HEK293 (cell line): Measurements from ENCODE around the gene CD9.
A peak's percentile ranks its signal among the peaks of the same experiment; 100 is the strongest.

Source experiments
- GLI2 ChIP-seq: fragments of 450-650 bp; formaldehyde crosslinking; IDR thresholded peaks from 2 replicates; pipeline ENCODE4; 2017; ENCODE audit warnings: missing biosample characterization, missing genetic modification characterization, low read depth, borderline replicate concordance
- GLI4 ChIP-seq: fragments of 450-650 bp; formaldehyde crosslinking; IDR thresholded peaks from 2 replicates; pipeline ENCODE4 v1.5.1; 2016; ENCODE audit warnings: missing biosample characterization, missing genetic modification characterization
- INSM2 ChIP-seq: fragments of 450-650 bp; formaldehyde crosslinking; IDR thresholded peaks from 2 replicates; pipeline ENCODE4 v1.5.1; 2016; ENCODE audit warnings: missing biosample characterization, missing genetic modification characterization
- OSR2 ChIP-seq: fragments of 450-650 bp; formaldehyde crosslinking; IDR thresholded peaks from 2 replicates; pipeline ENCODE4 v1.5.1; 2016; ENCODE audit warnings: missing biosample characterization, missing genetic modification characterization
- SALL2 ChIP-seq: fragments of 450-650 bp; formaldehyde crosslinking; IDR thresholded peaks from 2 replicates; pipeline ENCODE4 v1.5.0; 2017; ENCODE audit warnings: missing biosample characterization, mild to moderate bottlenecking, missing genetic modification characterization, borderline replicate concordance
- SP7 ChIP-seq: fragments of 450-650 bp; formaldehyde crosslinking; IDR thresholded peaks from 2 replicates; pipeline ENCODE4 v1.5.1; 2016; ENCODE audit warnings: missing biosample characterization, missing genetic modification characterization
- TRIM28 ChIP-seq: IDR thresholded peaks from 2 replicates; pipeline ENCODE4 v1.6.1; 2011; ENCODE audit warnings: low read length, control low read depth, borderline replicate concordance
- YY1 ChIP-seq: fragments of 450-650 bp; formaldehyde crosslinking; IDR thresholded peaks from 2 replicates; pipeline ENCODE4 v1.5.1; 2018; ENCODE audit warnings: missing biosample characterization, missing genetic modification characterization
- ZBTB1 ChIP-seq: fragments of 450-650 bp; formaldehyde crosslinking; IDR thresholded peaks from 2 replicates; pipeline ENCODE4 v1.5.1; 2016; ENCODE audit warnings: missing biosample characterization, missing genetic modification characterization
- ZBTB8A ChIP-seq: fragments of 450-650 bp; formaldehyde crosslinking; IDR thresholded peaks from 2 replicates; pipeline ENCODE4 v1.5.1; 2016; ENCODE audit warnings: missing biosample characterization, missing genetic modification characterization
- ZNF169 ChIP-seq: fragments of 450-650 bp; formaldehyde crosslinking; IDR thresholded peaks from 2 replicates; pipeline ENCODE4 v1.5.1; 2016; ENCODE audit warnings: missing biosample characterization, missing genetic modification characterization
- ZNF404 ChIP-seq: fragments of 450-650 bp; formaldehyde crosslinking; IDR thresholded peaks from 2 replicates; pipeline ENCODE4 v1.5.1; 2017; ENCODE audit warnings: missing biosample characterization, missing genetic modification characterization
- ZNF768 ChIP-seq: fragments of 450-650 bp; formaldehyde crosslinking; IDR thresholded peaks from 2 replicates; pipeline ENCODE4 v1.5.1; 2018; ENCODE audit warnings: missing biosample characterization, mild to moderate bottlenecking, missing genetic modification characterization
- ZSCAN16 ChIP-seq: fragments of 450-650 bp; formaldehyde crosslinking; IDR thresholded peaks from 2 replicates; pipeline ENCODE4 v1.5.1; 2016; ENCODE audit warnings: missing biosample characterization, missing genetic modification characterization
- ZSCAN23 ChIP-seq: fragments of 450-650 bp; formaldehyde crosslinking; IDR thresholded peaks from 2 replicates; pipeline ENCODE4 v1.5.1; 2016; ENCODE audit warnings: missing biosample characterization, missing genetic modification characterization
- TF ChIP-seq, protein P1 (sequence below): fragments of 450-650 bp; IDR thresholded peaks from 2 replicates; pipeline ENCODE4 v1.5.1; 2018; ENCODE audit warnings: missing biosample characterization, missing genetic modification characterization
- TF ChIP-seq, protein P2 (sequence below): fragments of 450-650 bp; formaldehyde crosslinking; IDR thresholded peaks from 2 replicates; pipeline ENCODE4 v1.5.1; 2016; ENCODE audit warnings: missing biosample characterization, missing genetic modification characterization
- TF ChIP-seq, protein P3 (sequence below): fragments of 450-650 bp; formaldehyde crosslinking; conservative IDR thresholded peaks from 2 replicates; pipeline ENCODE4 v1.5.1; 2016; ENCODE audit warnings: low read depth, missing biosample characterization, missing genetic modification characterization
- TF ChIP-seq, protein P4 (sequence below): fragments of 450-650 bp; formaldehyde crosslinking; optimal IDR thresholded peaks from 2 replicates; pipeline ENCODE3; 2016; ENCODE audit warnings: missing biosample characterization, mild to moderate bottlenecking, missing genetic modification characterization
- TF ChIP-seq, protein P5 (sequence below): fragments of 450-650 bp; formaldehyde crosslinking; IDR thresholded peaks from 2 replicates; pipeline ENCODE4 v1.5.1; 2016; ENCODE audit warnings: missing biosample characterization, missing genetic modification characterization, low read depth
- TF ChIP-seq, protein P6 (sequence below): fragments of 450-650 bp; formaldehyde crosslinking; IDR thresholded peaks from 2 replicates; pipeline ENCODE4 v1.5.1; 2016; ENCODE audit warnings: missing biosample characterization, missing genetic modification characterization

CD9 gene

DNA sequence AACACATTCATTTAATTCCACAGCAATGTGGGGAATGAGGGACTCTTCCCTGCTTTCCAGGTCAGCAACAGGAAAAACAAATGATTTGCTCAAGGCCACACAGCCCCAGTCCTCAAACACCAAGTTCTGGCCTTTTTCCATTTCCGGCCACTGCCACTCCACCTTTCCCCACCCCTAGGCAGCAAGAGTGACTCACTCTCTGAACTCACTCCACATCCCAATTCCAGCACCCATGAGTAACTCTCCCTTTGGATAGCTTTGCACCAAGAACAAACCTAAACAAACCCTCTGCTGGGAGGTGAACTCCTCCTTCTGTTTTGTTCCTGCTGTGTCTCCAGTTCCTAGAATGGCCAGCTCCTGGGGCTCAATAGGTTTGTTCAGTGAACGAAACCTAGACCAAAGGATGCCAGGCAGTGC lies 79.9 kb downstream of the CD9 start (continued):
- TF ChIP-seq, protein P1, sequence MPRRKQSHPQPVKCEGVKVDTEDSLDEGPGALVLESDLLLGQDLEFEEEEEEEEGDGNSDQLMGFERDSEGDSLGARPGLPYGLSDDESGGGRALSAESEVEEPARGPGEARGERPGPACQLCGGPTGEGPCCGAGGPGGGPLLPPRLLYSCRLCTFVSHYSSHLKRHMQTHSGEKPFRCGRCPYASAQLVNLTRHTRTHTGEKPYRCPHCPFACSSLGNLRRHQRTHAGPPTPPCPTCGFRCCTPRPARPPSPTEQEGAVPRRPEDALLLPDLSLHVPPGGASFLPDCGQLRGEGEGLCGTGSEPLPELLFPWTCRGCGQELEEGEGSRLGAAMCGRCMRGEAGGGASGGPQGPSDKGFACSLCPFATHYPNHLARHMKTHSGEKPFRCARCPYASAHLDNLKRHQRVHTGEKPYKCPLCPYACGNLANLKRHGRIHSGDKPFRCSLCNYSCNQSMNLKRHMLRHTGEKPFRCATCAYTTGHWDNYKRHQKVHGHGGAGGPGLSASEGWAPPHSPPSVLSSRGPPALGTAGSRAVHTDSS (tag by site-specific recombination), result no peak
- TF ChIP-seq, protein P2, sequence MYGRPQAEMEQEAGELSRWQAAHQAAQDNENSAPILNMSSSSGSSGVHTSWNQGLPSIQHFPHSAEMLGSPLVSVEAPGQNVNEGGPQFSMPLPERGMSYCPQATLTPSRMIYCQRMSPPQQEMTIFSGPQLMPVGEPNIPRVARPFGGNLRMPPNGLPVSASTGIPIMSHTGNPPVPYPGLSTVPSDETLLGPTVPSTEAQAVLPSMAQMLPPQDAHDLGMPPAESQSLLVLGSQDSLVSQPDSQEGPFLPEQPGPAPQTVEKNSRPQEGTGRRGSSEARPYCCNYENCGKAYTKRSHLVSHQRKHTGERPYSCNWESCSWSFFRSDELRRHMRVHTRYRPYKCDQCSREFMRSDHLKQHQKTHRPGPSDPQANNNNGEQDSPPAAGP, result peak; percentile 83
- TF ChIP-seq, protein P3, sequence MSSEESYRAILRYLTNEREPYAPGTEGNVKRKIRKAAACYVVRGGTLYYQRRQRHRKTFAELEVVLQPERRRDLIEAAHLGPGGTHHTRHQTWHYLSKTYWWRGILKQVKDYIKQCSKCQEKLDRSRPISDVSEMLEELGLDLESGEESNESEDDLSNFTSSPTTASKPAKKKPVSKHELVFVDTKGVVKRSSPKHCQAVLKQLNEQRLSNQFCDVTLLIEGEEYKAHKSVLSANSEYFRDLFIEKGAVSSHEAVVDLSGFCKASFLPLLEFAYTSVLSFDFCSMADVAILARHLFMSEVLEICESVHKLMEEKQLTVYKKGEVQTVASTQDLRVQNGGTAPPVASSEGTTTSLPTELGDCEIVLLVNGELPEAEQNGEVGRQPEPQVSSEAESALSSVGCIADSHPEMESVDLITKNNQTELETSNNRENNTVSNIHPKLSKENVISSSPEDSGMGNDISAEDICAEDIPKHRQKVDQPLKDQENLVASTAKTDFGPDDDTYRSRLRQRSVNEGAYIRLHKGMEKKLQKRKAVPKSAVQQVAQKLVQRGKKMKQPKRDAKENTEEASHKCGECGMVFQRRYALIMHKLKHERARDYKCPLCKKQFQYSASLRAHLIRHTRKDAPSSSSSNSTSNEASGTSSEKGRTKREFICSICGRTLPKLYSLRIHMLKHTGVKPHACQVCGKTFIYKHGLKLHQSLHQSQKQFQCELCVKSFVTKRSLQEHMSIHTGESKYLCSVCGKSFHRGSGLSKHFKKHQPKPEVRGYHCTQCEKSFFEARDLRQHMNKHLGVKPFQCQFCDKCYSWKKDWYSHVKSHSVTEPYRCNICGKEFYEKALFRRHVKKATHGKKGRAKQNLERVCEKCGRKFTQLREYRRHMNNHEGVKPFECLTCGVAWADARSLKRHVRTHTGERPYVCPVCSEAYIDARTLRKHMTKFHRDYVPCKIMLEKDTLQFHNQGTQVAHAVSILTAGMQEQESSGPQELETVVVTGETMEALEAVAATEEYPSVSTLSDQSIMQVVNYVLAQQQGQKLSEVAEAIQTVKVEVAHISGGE, result no peak
- no peak for TF ChIP-seq TRIM28
- TF ChIP-seq ZSCAN16, result no peak
- TF ChIP-seq INSM2 (tag by site-specific recombination), result peak; percentile 80; the same call in 1 of the 2 replicates
- TF ChIP-seq ZBTB8A, result no peak
- TF ChIP-seq, protein P4, sequence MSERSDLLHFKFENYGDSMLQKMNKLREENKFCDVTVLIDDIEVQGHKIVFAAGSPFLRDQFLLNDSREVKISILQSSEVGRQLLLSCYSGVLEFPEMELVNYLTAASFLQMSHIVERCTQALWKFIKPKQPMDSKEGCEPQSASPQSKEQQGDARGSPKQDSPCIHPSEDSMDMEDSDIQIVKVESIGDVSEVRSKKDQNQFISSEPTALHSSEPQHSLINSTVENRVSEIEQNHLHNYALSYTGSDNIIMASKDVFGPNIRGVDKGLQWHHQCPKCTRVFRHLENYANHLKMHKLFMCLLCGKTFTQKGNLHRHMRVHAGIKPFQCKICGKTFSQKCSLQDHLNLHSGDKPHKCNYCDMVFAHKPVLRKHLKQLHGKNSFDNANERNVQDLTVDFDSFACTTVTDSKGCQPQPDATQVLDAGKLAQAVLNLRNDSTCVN (tag by site-specific recombination), result no peak
- TF ChIP-seq OSR2, result peak; percentile 19; the same call in 1 of the 2 replicates
- TF ChIP-seq, protein P5, sequence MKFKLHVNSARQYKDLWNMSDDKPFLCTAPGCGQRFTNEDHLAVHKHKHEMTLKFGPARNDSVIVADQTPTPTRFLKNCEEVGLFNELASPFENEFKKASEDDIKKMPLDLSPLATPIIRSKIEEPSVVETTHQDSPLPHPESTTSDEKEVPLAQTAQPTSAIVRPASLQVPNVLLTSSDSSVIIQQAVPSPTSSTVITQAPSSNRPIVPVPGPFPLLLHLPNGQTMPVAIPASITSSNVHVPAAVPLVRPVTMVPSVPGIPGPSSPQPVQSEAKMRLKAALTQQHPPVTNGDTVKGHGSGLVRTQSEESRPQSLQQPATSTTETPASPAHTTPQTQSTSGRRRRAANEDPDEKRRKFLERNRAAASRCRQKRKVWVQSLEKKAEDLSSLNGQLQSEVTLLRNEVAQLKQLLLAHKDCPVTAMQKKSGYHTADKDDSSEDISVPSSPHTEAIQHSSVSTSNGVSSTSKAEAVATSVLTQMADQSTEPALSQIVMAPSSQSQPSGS, result no peak
- TF ChIP-seq ZNF404 (tag by site-specific recombination), result no peak
- TF ChIP-seq ZSCAN23, result no peak
- TF ChIP-seq ZNF169 (tag by site-specific recombination), result no peak
- TF ChIP-seq SP7 (tag by site-specific recombination), result peak; percentile 69
- TF ChIP-seq, protein P6, sequence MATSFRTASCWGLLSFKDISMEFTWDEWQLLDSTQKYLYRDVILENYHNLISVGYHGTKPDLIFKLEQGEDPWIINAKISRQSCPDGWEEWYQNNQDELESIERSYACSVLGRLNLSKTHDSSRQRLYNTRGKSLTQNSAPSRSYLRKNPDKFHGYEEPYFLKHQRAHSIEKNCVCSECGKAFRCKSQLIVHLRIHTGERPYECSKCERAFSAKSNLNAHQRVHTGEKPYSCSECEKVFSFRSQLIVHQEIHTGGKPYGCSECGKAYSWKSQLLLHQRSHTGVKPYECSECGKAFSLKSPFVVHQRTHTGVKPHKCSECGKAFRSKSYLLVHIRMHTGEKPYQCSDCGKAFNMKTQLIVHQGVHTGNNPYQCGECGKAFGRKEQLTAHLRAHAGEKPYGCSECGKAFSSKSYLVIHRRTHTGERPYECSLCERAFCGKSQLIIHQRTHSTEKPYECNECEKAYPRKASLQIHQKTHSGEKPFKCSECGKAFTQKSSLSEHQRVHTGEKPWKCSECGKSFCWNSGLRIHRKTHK (tag by site-specific recombination), result no peak
- no peak for TF ChIP-seq YY1
- no peak for TF ChIP-seq ZNF768 (tag by site-specific recombination)
- no peak for TF ChIP-seq GLI2
- no peak for TF ChIP-seq ZBTB1
- no peak for TF ChIP-seq SALL2 (tag by site-specific recombination)
- no peak for TF ChIP-seq GLI4
